Measurements from ENCODE around the gene CTRL.
A peak's percentile ranks its signal among the peaks of the same experiment; 100 is the strongest.

The CTRL gene

GRCh38 chr16:67965668-67966548, 34.2 kb upstream of the CTRL start:
- DNase-seq (ENCODE audit: low spot score) (no peak), ATAC-seq (ENCODE audit: low read depth) (peak; percentile 15; the same call in 1 of the 3 replicates)
- Histone ChIP-seq H3K36me3 (ENCODE audit: low read depth) (peaks cover 38% of the 10 kb centered on the region), H3K27me3 (ENCODE audit: insufficient read depth, poor library complexity, severe bottlenecking) (no peaks in the 10 kb centered on the region), H3K4me3 (ENCODE audit: severe bottlenecking) (peak overlapping the region; percentile 77), H3K4me1 (ENCODE audit: insufficient read depth, poor library complexity, severe bottlenecking) (peaks cover 28% of the 10 kb centered on the region), H3K9me3 (ENCODE audit: severe bottlenecking) (no peaks in the 10 kb centered on the region), H3K27ac (ENCODE audit: poor library complexity, severe bottlenecking) (peak overlapping the region; percentile 77)
- TF ChIP-seq CTCF (IDR thresholded peaks at IDR 0.05; ENCODE audit: poor library complexity, severe bottlenecking) = no peak

GRCh38 chr16:67964477-67965131, 32.9 kb upstream of the CTRL start:
- DNase-seq (ENCODE audit: low spot score) (no peak), ATAC-seq (ENCODE audit: low read depth) (no peak)
- Histone ChIP-seq H3K36me3 (ENCODE audit: low read depth) (peaks cover 51% of the 10 kb centered on the region), H3K27ac (ENCODE audit: poor library complexity, severe bottlenecking) (no peak overlapping the region), H3K27me3 (ENCODE audit: insufficient read depth, poor library complexity, severe bottlenecking) (no peaks in the 10 kb centered on the region), H3K9me3 (ENCODE audit: severe bottlenecking) (no peaks in the 10 kb centered on the region), H3K4me1 (ENCODE audit: insufficient read depth, poor library complexity, severe bottlenecking) (peaks cover 40% of the 10 kb centered on the region), H3K4me3 (ENCODE audit: severe bottlenecking) (no peak overlapping the region)
- TF ChIP-seq CTCF (IDR thresholded peaks at IDR 0.05; ENCODE audit: poor library complexity, severe bottlenecking) = no peak

GRCh38 chr16:67963662-67964321, 32.1 kb upstream of the CTRL start:
- Histone ChIP-seq H3K27me3 (ENCODE audit: insufficient read depth, poor library complexity, severe bottlenecking) (no peaks in the 10 kb centered on the region), H3K36me3 (ENCODE audit: low read depth) (peaks cover 59% of the 10 kb centered on the region), H3K9me3 (ENCODE audit: severe bottlenecking) (no peaks in the 10 kb centered on the region), H3K27ac (ENCODE audit: poor library complexity, severe bottlenecking) (no peak overlapping the region), H3K4me3 (ENCODE audit: severe bottlenecking) (no peak overlapping the region), H3K4me1 (ENCODE audit: insufficient read depth, poor library complexity, severe bottlenecking) (peaks cover 40% of the 10 kb centered on the region)
- TF ChIP-seq CTCF (IDR thresholded peaks at IDR 0.05; ENCODE audit: poor library complexity, severe bottlenecking) = no peak
- ATAC-seq (ENCODE audit: low read depth) = no peak
- no peak for DNase-seq (ENCODE audit: low spot score)

GRCh38 chr16:67963292-67963661, 31.6 kb upstream of the CTRL start:
- Histone ChIP-seq H3K27ac (ENCODE audit: poor library complexity, severe bottlenecking) (no peak overlapping the region), H3K4me1 (ENCODE audit: insufficient read depth, poor library complexity, severe bottlenecking) (peaks cover 40% of the 10 kb centered on the region), H3K27me3 (ENCODE audit: insufficient read depth, poor library complexity, severe bottlenecking) (no peaks in the 10 kb centered on the region), H3K4me3 (ENCODE audit: severe bottlenecking) (no peak overlapping the region), H3K36me3 (ENCODE audit: low read depth) (peaks cover 64% of the 10 kb centered on the region), H3K9me3 (ENCODE audit: severe bottlenecking) (no peaks in the 10 kb centered on the region)
- TF ChIP-seq CTCF (IDR thresholded peaks at IDR 0.05; ENCODE audit: poor library complexity, severe bottlenecking) = no peak
- ATAC-seq (ENCODE audit: low read depth) = no peak
- DNase-seq (ENCODE audit: low spot score) = no peak
